Breast epithelium (tissue), 3 donors: Measurements from ENCODE around the gene ITPKB.

Experiments
- POLR2A ChIP-seq: fragments of 450-650 bp; IDR thresholded peaks from one replicate; pipeline ENCODE4 v1.6.1; 2016; ENCODE audit warnings: antibody characterized with exemption, mild to moderate bottlenecking, moderate library complexity
- POLR2AphosphoS5 ChIP-seq, 3 donors: sonication (generic); formaldehyde crosslinking; IDR thresholded peaks; one replicate each; pipeline ENCODE4 v1.6.1; 2017; ENCODE audit warnings: antibody characterized with exemption in 3 of 3
- TF ChIP-seq, protein P1 (sequence below), 3 donors: fragments of 450-650 bp; IDR thresholded peaks; one replicate each; pipeline ENCODE4 v1.5.1; 2016 to 2017; ENCODE audit warnings: antibody characterized with exemption in 3 of 3, mild to moderate bottlenecking in 3 of 3, moderate library complexity in 3 of 3

DNA sequence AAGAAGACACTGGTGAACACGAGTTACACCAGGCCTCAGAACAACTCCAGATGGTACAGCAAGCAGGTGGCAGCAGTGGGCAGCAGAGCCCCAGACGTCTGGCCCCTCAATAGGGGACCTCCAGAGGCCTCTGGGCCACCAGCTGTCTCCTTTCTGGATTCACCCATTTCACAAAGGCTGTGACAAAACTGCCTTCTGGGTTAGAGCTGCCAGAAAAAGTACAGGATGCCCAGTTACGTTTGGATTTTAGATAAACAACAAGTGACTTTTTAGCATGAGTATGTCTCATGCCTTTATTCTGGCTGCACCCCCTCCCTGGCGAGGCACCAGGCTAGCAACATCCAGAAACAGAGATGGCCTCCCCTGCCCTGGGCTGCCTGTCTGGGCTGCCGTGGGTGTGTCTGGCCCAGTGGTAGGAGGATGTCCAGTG lies 30.1 kb downstream of the ITPKB start:
- TF ChIP-seq POLR2AphosphoS5 (IDR thresholded peaks at IDR 0.05) = no peak
- TF ChIP-seq, protein P1, sequence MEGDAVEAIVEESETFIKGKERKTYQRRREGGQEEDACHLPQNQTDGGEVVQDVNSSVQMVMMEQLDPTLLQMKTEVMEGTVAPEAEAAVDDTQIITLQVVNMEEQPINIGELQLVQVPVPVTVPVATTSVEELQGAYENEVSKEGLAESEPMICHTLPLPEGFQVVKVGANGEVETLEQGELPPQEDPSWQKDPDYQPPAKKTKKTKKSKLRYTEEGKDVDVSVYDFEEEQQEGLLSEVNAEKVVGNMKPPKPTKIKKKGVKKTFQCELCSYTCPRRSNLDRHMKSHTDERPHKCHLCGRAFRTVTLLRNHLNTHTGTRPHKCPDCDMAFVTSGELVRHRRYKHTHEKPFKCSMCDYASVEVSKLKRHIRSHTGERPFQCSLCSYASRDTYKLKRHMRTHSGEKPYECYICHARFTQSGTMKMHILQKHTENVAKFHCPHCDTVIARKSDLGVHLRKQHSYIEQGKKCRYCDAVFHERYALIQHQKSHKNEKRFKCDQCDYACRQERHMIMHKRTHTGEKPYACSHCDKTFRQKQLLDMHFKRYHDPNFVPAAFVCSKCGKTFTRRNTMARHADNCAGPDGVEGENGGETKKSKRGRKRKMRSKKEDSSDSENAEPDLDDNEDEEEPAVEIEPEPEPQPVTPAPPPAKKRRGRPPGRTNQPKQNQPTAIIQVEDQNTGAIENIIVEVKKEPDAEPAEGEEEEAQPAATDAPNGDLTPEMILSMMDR (IDR thresholded peaks at IDR 0.05) = no peak
- no peak for TF ChIP-seq POLR2A
